Stimulated activated CD4-positive, alpha-beta T cell treated with anti-CD3 and anti-CD28 coated beads, TNF-alpha, amount 100 ng/mL, for 24 hours (primary cell): ENCODE results near the gene GLIPR1L2.

Experiments
- DNase-seq, 3 experiments: peaks; one replicate each; pipeline ENCODE4 v3.0.0-alpha.2; 2020; ENCODE audit warnings: low read depth in 3 of 3

GLIPR1L2 gene

DNA sequence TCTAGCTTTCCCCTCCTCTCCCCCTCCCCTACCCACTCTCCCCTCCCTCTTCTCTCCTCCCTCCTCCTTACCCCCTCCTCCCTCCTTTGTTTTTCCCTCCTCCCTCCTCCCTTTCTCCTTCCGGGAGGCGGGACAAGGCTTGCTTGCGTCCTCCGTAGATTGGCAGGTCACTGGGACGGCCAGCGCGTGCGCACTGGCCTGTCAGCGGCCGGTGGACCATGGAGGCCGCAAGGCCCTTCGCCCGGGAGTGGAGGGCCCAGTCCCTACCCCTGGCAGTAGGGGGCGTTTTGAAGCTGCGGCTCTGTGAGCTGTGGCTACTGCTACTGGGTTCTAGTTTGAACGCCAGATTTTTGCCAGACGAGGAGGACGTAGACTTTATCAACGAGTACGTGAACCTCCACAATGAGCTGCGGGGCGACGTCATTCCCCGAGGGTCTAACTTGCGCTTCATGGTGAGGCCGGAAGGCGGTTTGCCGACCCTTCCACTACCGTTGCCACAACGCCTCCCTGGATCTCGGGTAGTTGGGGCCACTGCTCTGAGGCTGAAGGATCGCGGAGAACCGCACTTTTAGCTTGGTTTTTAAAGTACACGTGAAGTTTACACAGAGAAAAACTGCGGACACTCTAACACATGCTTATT lies at the start of gene GLIPR1L2:
TSS of gene GLIPR1L2 (plus strand) at position 191 of the 640 bp plus-strand sequence. CDS start at position 219, 28 bp downstream.
- peak; percentile 83 to 90 (median 84) for DNase-seq

DNA sequence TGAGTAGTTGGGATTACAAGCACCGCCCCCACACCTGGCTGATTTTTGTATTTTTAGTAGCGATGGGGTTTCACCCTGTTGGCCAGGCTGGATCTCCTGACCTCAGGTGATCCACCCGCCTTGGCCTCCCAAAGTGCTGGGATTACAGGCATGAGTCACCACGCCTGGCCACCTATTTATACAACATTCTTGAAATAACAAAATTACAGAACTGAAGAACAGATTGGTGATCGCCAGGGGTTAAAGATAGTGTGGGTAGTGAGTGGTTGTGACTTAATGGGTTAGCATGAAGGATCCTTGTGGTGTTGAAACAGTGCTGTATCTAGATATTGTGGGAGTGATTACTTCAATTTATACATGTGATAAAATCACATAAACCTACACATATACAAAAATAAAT lies 49.0 kb upstream of the GLIPR1L2 start:
- DNase-seq = no peak

DNA sequence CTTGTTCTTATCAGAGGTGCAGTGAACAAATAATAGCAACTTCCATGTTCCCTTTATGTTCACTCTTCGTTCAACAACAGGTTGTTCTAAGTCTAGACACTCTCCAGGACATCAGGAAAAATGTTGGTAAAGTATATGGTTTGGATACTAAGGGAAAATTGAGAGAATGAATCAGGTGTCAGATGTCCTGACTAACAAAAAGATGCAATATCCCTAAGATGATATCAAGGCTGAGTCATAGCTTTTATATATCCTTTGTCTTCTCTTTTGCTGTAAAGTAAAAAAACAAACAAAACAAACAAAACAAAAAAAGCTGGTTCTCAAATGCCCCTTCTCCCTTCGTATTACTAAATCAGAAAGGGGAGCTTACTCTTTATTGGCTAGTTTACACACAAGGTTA lies 45.4 kb upstream of the GLIPR1L2 start:
- DNase-seq = no peak

DNA sequence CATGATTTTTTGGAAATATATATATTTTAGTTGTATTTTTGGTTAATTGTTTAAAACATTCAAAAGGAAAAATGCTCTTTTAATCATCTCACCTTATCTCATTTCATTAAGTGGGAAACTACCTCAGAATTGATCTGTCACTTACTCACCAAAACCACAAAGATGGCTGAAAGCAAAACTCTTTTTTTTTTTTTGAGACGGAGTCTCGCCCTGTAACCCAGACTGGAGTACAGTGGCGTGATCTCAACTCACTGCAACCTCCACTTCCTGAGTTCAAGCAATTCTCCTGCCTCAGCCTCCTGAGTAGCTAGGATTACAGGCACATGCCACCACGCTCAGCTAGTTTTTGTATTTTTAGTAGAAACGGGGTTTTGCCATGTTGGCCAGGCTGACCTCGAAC lies 44.7 kb upstream of the GLIPR1L2 start:
- peak in 1 of 3 experiments; percentile 13 for DNase-seq

DNA sequence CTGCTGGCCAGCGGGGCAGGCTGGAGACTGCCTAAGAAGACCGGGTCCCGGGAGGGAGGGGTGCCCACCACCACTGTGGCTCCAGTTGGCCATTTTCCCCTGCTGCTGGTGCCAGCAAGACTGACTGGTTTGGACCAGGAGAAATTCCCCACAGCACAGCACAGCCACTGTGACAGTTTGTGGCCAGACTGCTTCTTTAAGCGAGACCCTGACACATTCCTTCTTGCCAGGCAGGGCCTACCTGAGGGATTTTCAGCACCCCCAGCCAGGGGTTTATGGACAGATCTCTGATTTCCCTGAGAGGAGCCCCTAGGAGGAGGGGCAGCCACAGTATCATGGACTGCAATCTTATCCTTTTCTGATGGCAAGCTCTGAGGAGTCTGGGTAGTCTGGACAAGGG lies 40.9 kb upstream of the GLIPR1L2 start:
- DNase-seq = no peak

DNA sequence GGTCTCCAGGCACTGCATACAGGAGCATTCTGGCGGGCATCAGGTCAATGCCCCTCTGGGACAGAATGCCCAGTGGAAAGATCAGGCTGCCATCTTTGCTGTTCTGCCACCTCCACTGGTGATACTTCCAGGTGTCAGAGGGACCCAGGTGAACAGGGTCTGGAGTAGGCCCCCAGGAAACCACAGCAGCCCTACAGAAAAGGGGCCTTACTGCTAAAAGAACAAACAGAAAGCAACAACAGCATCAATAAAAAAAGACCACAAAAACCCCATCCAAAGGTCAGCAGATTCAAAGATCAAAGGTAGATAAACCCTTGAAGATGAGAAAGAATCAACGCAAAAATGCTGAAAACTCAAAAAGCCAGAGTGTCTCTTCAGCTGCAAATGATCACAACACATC lies 40.5 kb upstream of the GLIPR1L2 start:
- no peak for DNase-seq

DNA sequence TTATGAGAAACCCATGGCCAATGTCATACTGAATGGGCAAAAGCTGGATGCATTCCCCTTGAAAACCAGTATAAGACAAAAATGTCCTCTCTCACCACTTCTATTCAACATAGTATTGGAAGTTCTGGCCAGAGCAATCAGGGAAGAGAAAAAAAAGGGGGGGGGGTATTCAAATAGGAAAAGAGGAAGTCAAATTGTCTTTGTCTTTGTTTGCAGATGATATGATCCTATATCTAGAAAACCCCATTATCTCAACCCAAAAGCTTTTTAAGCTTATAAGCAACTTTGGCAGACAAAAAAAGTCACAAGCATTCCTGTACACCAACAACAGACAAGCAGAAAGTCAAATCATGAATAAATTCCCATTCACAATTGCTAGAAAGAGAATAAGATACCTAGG lies 36.9 kb upstream of the GLIPR1L2 start:
- DNase-seq = no peak

DNA sequence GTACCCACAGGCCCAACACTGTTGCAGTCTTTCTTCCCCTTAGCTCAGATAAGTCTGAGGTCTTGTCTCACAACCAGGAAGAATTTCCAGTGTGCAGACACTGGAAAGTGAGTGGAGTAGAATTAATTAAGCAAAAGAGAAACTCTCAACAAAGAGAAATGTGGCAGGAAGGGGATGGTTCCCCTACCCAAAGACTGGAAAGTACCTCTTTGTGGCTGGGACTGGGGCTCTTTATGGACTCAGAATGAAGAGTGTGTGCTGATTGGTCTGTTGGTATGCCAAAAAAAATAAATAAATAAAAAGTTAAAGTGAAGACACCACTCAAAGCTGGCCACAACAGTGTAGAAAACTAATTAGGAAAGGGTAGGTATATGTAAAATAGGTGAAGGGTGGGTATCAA lies 30.0 kb upstream of the GLIPR1L2 start:
- no peak for DNase-seq

DNA sequence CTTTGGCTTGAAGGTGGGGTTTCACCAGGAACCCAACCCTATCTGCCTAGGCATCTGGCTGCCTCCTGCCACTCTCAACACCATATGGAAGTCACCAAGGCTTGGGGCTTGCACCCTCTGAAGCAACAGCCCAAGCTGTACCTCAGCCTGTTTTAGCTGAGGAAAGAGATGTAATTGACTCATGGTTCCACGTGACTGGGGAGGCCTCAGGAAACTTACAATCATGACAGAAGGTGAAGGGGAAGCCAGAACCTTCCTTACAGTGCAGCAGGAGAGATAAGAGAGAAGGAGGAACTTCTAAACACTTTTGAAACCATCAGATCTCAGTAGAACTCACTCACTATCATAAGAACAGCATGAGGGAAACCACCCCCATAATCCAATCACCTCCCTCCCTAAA lies 29.5 kb upstream of the GLIPR1L2 start:
- DNase-seq = no peak

DNA sequence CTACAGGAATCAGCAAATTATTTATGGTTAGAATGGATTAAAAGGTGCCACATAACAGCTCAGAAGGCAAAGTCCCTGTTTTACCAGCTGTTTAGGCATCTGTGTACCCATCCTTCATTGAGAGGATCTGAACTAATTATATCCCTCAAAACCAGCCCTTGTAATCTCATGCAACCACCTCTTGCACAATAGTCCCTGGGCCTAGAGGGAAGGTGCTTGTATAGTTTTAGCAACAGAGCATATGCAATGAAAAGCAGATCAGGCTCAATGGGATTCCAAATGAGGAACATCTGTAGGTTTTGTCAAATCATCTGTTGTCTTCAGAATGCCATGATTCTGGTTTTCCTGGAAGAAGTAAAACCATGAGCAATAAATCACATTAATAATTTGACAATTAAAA lies 26.0 kb upstream of the GLIPR1L2 start:
- DNase-seq = no peak

DNA sequence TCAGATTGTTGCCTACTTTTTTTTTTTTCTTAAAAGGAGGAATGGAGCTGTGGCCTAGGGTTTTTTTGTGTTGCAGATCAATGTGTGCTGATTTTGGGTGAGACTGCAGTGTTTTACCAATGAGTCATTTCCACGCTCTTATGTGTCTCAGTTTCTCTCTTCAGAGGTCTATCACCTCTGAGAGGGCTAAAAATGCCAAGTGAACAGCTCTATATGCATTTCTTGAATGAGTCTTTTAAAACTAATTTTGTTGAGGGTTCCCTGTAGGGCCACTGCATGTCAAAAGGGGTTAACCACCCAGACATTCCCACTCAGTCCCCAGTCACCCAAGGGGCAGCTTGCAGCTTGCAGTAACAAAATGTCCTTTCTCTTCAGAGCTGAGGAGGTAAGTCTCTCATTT lies 24.3 kb upstream of the GLIPR1L2 start:
- DNase-seq = no peak

DNA sequence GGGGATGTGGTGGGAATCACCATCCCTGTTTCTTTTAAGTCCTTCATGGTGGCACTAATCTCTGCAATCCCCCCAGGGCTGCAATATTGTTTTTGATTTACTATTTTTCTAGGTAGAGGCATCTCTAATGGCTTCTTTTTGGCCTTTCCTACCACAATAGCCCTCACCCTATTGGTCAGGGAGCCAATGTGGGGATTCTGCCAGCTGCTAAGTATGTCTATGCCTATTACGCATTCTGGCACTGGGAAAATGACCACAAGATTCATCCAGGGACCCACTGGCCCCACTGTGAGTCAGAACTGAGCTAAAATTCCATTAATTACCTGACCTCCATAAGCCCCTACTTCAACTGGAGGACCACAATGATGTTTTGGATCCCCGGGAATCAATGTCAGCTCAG lies 15.9 kb upstream of the GLIPR1L2 start:
- DNase-seq = no peak

DNA sequence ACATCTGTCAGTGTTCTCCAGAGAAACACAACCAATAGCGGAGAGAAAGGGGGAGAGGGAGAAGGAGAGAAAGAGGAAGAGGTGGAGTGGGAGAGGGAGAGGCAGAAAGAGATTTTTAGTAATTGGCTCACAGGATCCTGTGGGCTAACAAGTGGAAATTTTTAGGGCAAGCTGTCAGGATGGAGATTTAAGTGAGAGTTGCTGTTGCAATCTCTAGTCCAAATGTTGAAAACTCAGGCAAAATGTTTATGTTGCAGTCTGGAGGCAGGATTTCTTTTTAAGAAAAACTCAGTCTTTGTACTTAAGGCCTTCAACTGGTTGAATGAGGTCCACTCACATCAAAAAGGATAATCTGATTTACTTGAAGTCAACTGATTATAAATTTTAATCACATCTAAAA lies 12.5 kb upstream of the GLIPR1L2 start:
- no peak for DNase-seq

DNA sequence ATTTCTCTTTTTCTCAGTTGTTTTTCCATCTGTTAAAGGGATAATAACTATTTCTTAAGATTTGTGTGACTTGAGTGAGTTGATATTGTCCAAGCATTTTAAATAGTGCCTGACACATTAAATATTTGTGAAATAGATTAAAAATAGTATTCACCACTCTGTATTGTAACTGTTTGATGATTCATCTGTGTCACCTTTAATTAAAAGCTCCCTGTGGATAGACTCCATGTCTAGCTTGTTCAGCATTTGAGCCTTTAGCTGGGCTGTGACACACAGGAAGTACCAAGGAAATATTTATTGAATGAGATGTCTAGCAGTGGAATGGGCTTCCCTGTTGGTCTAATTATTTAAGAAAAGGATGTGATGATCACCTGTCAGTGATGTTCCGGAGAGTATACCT lies 1.8 kb upstream of the GLIPR1L2 start:
- no peak for DNase-seq

DNA sequence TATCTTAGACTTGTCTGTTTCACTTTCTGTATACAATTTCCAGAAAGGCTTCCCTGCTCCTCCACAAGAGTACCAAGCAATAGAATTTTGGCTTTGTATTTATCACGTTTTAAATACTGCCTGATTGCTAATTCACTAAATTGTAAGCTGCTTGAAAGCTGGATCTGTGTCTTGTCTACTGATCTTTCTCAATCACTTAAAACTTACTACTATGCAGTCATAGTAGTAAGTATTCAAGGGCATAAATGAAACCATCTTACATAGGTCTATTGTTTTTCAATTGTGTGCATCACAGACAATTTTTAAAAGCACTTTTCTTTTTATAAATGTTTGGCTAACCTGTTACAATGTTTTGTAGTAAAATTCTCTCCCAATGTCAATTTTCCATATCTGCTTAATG lies 1.2 kb upstream of the GLIPR1L2 start:
- no peak for DNase-seq

DNA sequence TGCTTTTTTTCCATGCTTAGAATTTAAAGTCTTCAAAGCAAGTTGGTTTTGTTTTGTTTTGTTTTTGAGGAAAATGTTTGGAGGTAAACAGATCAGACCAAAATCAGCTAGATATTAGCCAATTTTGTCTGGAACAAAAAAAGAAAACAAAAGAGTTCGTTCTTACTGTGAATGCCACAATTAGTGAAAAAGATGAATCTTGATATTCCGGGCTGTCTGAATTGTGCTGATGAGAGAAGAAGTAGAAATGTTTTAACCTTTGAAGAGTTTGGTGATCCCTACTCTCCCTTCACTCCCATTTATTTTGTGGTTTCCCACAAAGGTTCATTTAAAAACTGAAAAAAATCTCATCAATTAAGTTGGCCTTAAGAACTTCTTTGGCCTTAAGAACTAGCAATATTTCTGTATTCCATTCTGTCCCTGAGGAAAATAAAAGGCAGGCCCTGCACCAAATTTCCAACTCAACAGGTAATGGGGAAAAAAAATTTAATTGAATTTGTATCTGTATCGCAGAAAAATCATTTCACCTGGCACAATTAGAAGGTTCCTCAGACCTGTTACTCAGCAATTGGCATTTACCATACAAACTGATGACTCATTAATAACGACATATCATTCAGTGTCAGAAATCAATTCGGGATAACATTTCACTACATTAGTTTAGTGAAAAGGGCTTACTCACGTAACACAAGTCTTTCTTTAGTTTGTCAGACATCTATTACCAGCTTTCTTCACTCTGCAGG lies 562 bp upstream of the GLIPR1L2 start:
- DNase-seq = no peak

DNA sequence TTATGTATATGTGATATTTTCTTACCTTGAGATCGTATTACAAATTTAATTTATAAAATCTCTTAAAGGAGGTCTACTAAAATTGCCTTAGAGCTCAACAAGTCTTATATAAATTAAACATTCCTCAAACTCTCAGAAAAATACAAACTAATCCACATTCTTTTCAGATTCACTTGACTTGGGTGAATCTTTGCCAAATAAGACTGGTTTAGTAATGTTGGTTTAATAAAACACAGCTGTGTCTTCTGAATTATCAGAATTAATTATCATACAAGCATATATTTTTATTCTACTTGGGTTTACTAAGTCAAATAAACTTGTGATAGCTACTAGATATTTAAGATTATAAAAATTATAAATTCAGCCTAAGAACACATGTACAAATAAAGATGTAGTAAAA lies 13.3 kb downstream of the GLIPR1L2 start:
- DNase-seq = no peak

DNA sequence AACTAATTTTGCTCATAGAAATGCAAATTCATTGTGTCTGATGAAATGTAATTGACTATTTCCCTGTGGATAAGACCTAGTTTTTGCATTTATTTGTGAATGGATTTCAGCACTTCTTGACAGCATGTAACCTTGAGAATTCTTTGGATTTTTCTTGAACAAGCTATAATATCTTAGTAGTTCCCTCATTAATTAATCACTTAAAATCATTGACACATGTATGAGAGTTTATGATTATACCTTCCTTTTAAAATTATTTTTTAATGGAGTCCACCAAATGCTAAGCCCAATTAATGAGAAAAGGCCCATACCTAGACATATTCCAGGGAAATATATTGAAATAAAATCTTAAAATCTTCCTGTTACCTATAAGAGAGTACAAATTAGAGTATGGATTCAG lies 16.8 kb downstream of the GLIPR1L2 start:
- no peak for DNase-seq

DNA sequence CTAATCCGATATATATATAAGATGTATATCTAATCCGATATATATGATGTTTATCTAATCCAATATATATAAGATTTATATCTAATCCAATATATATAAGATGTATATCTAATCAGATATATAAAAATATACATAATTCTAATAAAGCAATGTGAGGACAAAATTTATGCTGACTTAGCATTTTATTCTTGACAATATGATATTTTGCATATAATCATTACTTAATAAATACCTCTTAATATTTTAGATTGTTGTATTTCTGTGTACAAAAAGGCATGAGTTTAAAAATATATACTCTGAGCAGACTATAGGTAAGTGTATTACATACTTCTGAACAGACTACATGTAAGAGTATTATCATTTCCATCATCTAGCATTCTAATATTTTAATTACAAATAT lies 18.9 kb downstream of the GLIPR1L2 start:
- no peak for DNase-seq

DNA sequence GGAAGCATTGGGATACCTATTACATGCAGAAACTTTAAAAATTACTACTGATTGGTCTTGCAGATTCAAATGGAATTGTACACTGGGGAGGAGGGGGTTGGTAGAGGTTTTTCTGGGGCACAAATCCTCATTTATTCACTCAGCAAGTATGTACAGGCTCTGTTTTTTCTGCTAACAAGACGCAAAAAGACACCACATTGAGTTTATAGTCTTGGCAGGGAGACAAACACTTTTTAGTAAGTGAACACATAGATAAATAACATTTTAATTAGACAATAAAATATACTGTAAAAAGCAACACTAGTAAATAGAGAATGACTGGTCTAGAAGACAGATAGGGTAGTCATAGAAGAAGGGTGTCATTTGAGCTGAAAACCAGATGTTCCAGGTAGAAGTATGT lies 23.8 kb downstream of the GLIPR1L2 start:
- no peak for DNase-seq

DNA sequence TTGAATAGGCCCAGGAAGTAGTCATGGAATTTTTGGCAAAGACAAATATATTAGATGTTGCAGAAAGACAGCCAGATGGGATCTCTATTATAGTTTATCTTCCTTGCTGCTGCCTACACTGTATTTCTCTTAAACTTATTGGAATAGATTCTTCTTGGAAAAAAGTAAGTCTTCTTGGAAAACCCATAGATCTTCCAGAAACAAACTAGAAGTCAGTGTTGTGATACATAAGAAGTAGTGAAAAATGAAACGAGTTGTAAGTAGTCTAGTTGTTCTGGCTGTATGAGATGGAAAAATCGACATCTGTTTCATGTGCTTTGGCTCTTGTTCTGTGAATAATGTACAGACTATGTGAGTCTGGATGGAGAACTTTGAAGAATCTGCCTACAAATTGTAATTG lies 29.0 kb downstream of the GLIPR1L2 start:
- DNase-seq = no peak

DNA sequence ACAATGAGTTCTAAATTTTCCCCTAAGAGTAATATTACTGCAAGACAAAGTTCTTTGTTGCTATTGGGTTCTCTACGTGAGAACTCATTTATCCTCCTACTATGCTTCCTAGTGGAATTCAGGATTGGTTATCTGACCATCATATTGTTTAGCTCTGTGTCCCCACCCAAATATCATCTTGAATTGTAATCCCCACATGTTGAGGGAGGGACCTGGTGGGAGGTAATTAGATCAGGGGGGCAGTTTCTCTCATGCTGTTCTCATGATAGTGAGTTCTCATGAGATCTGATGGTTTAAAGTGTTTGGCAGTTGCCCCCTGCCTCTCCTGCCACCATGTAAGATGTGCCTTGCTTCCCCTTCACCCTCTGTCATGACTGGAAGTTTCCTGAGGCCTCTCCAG lies 36.6 kb downstream of the GLIPR1L2 start:
- no peak for DNase-seq

DNA sequence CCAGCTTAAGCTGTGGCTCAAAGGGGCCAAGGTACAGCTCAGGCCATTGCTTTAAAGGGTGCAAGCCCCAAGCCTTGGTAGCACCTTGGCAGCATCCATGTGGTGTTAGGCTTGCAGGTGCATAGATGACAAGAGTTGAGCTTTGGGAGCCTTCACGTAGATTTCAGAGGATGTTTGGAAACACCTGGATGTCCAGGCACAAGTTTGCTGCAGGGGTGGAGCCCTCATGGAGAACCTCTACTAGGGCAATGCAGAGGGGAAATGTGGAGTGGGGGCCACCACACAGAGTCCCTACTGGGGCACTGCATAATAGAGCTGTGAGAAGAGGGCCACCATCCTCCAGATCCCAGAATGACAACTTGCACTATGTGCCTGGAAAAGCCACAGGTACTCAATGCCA lies 37.9 kb downstream of the GLIPR1L2 start:
- DNase-seq = no peak

DNA sequence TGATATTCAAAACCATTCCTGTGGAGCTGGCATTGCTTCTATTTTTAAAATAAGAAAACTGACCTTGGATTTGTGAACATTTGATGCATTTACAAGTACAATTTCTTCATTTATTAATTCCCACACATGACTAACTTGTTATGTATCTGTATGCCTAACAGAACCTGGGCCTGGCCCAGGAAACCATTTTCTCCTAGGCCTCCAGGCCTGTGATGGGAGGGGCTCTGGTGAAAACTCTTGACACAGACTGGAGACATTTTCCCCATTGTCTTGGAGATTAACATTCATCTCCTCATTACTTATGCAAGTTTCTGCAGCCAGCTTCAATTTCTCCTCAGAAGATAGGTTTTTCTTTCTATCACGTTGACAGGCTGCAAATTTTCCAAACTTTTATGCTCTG lies 42.0 kb downstream of the GLIPR1L2 start:
- DNase-seq = no peak
